Measurements from ENCODE around the gene TSSK3.

- no peak for TF ChIP-seq POLR2AphosphoS5 (IDR thresholded peaks at IDR 0.05; ENCODE audit: low read depth, low read length)
- TF ChIP-seq, protein P1, sequence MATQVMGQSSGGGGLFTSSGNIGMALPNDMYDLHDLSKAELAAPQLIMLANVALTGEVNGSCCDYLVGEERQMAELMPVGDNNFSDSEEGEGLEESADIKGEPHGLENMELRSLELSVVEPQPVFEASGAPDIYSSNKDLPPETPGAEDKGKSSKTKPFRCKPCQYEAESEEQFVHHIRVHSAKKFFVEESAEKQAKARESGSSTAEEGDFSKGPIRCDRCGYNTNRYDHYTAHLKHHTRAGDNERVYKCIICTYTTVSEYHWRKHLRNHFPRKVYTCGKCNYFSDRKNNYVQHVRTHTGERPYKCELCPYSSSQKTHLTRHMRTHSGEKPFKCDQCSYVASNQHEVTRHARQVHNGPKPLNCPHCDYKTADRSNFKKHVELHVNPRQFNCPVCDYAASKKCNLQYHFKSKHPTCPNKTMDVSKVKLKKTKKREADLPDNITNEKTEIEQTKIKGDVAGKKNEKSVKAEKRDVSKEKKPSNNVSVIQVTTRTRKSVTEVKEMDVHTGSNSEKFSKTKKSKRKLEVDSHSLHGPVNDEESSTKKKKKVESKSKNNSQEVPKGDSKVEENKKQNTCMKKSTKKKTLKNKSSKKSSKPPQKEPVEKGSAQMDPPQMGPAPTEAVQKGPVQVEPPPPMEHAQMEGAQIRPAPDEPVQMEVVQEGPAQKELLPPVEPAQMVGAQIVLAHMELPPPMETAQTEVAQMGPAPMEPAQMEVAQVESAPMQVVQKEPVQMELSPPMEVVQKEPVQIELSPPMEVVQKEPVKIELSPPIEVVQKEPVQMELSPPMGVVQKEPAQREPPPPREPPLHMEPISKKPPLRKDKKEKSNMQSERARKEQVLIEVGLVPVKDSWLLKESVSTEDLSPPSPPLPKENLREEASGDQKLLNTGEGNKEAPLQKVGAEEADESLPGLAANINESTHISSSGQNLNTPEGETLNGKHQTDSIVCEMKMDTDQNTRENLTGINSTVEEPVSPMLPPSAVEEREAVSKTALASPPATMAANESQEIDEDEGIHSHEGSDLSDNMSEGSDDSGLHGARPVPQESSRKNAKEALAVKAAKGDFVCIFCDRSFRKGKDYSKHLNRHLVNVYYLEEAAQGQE (IDR thresholded peaks at IDR 0.05; ENCODE audit: insufficient read depth in 1 of 2, low read depth in 2 of 2, low read length in 2 of 2): no peak
Observed at GRCh38 chr1:32373996-32374592, 11.8 kb downstream of the TSSK3 start.

All from PFSK-1 (cell line).